NT2/D1 (cell line): ENCODE results near the gene OR2H2.
A peak's percentile ranks its signal among the peaks of the same experiment; 100 is the strongest.

Experiments used
- DNase-seq: peaks from one replicate; pipeline ENCODE4 v3.0.0-alpha.2; 2011; ENCODE audit warnings: low read depth, low spot score
- H3K27me3 ChIP-seq: 2 replicates; pipeline ENCODE4 v1.6.0; 2011; ENCODE audit warnings: mild to moderate bottlenecking; ENCODE audit not compliant: insufficient read length, insufficient read depth
- H3K36me3 ChIP-seq: 2 replicates; pipeline ENCODE4 v1.6.1; 2011; ENCODE audit warnings: mild to moderate bottlenecking, low read length, mixed read lengths; ENCODE audit not compliant: insufficient read depth, insufficient read length
- H3K4me1 ChIP-seq: 2 replicates; pipeline ENCODE4 v1.5.1; 2011; ENCODE audit not compliant: insufficient read depth, insufficient read length
- H3K4me3 ChIP-seq: 2 replicates; pipeline ENCODE4 v1.5.1; 2011; ENCODE audit warnings: low read depth; ENCODE audit not compliant: insufficient read length
- H3K9ac ChIP-seq: 2 replicates; pipeline ENCODE4 v1.6.0; 2011; ENCODE audit warnings: low read depth; ENCODE audit not compliant: insufficient read length
- H3K9me3 ChIP-seq: 2 replicates; pipeline ENCODE4 v1.5.1; 2011; ENCODE audit warnings: mild to moderate bottlenecking, low read length; ENCODE audit not compliant: insufficient read depth
- SUZ12 ChIP-seq: IDR thresholded peaks from 2 replicates; pipeline ENCODE4 v1.6.1; 2011; ENCODE audit not compliant: insufficient read length, insufficient read depth; ENCODE audit errors: extremely low read depth
- YY1 ChIP-seq: IDR thresholded peaks from 2 replicates; pipeline ENCODE4 v1.6.1; 2011; ENCODE audit not compliant: insufficient read length, insufficient read depth
- ZNF274 ChIP-seq: IDR thresholded peaks from 2 replicates; pipeline ENCODE4 v1.6.1; 2011; ENCODE audit warnings: mild to moderate bottlenecking, low read depth, low read length

Gene OR2H2

GRCh38 chr6:29631209-29631810 is 46.4 kb downstream of the OR2H2 start:
- H3K4me3 ChIP-seq = peak overlapping the region; percentile 71
- H3K4me1 ChIP-seq = peaks cover 3% of the 10 kb centered on the region
- DNase-seq = no peak
- peaks cover 6% of the 10 kb centered on the region for H3K36me3 ChIP-seq
- H3K9ac ChIP-seq = peak overlapping the region; percentile 88
- TF ChIP-seq SUZ12 = no peak
- TF ChIP-seq YY1 = no peak
- TF ChIP-seq ZNF274 = no peak
- H3K9me3 ChIP-seq = no peaks in the 10 kb centered on the region
- no peaks in the 10 kb centered on the region for H3K27me3 ChIP-seq

- no peak for TF ChIP-seq SUZ12
- no peak for TF ChIP-seq YY1
- no peak for TF ChIP-seq ZNF274
- no peak for DNase-seq
- peak overlapping the region; percentile 88 for H3K9ac ChIP-seq
Observed at GRCh38 chr6:29631860-29632731, 47.2 kb downstream of the OR2H2 start.

GRCh38 chr6:29632789-29633533 is 48.0 kb downstream of the OR2H2 start, which contains the start of gene GABBR1:
TSS of gene GABBR1 (minus strand) at chr6:29633183. CDS start at chr6:29632385, 798 bp downstream.
- Histone ChIP-seq H3K9me3 (no peaks in the 10 kb centered on the region), H3K4me1 (peaks cover 3% of the 10 kb centered on the region), H3K4me3 (peak within 1 kb of the TSS; percentile 71), H3K27me3 (no peaks in the 10 kb centered on the region), H3K9ac (peak within 1 kb of the TSS; percentile 92), H3K36me3 (peaks cover 6% of the 10 kb centered on the region)
- TF ChIP-seq YY1 (no peak), SUZ12 (no peak), ZNF274 (no peak)
- peak; percentile 78 for DNase-seq

More at GRCh38 chr6:29631860-29632731, 47.2 kb downstream of the OR2H2 start:
- Histone ChIP-seq H3K9me3 (no peaks in the 10 kb centered on the region), H3K27me3 (no peaks in the 10 kb centered on the region), H3K36me3 (peaks cover 6% of the 10 kb centered on the region), H3K4me1 (peaks cover 3% of the 10 kb centered on the region), H3K4me3 (peak overlapping the region; percentile 71)

GRCh38 chr6:29633534-29633905 is 48.6 kb downstream of the OR2H2 start:
- H3K4me3 ChIP-seq = peak overlapping the region; percentile 50
- TF ChIP-seq YY1 (no peak), SUZ12 (no peak), ZNF274 (no peak)
- H3K27me3 ChIP-seq = no peaks in the 10 kb centered on the region
- peak overlapping the region; percentile 92 for H3K9ac ChIP-seq
- peaks cover 3% of the 10 kb centered on the region for H3K4me1 ChIP-seq
- DNase-seq = no peak
- H3K9me3 ChIP-seq = no peaks in the 10 kb centered on the region
- peaks cover 6% of the 10 kb centered on the region for H3K36me3 ChIP-seq

- DNase-seq = no peak
- no peak overlapping the region for H3K9ac ChIP-seq
- no peaks in the 10 kb centered on the region for H3K4me1 ChIP-seq
- no peaks in the 10 kb centered on the region for H3K9me3 ChIP-seq
- no peak overlapping the region for H3K4me3 ChIP-seq
- H3K36me3 ChIP-seq = no peaks in the 10 kb centered on the region
- no peaks in the 10 kb centered on the region for H3K27me3 ChIP-seq
- no peak for TF ChIP-seq YY1
- no peak for TF ChIP-seq SUZ12
- no peak for TF ChIP-seq ZNF274
Observed at GRCh38 chr6:29637247-29637646, 52.3 kb downstream of the OR2H2 start.
